Endothelial cell of umbilical vein (primary cell): ENCODE data around the gene ZG16.

Source experiments
- CTCF ChIP-seq, 2 donors: IDR thresholded peaks; 1 replicate in 1 of 2; 2 replicates in 1 of 2; pipeline ENCODE4 v1.5.1; 2011; ENCODE audit warnings: low read length in 2 of 2, mild to moderate bottlenecking in 2 of 2, moderate library complexity in 2 of 2, control low read depth in 1 of 2, inconsistent platforms in 1 of 2, low read depth in 1 of 2; ENCODE audit not compliant: insufficient read depth in 1 of 2; ENCODE audit errors: extremely low read depth in 1 of 2
- EZH2 ChIP-seq: IDR thresholded peaks from 2 replicates; pipeline ENCODE4 v1.6.1; 2012; ENCODE audit warnings: borderline replicate concordance, low read depth, mild to moderate bottlenecking, moderate library complexity, low read length, inconsistent platforms; ENCODE audit not compliant: severe bottlenecking
- JUN ChIP-seq: IDR thresholded peaks from 2 replicates; pipeline ENCODE4 v1.6.1; 2011; ENCODE audit warnings: borderline replicate concordance, low read depth; ENCODE audit not compliant: insufficient read length, insufficient read depth
- MAX ChIP-seq: IDR thresholded peaks from 2 replicates; pipeline ENCODE4 v1.6.1; 2011; ENCODE audit not compliant: insufficient read depth, insufficient read length
- MYC ChIP-seq: IDR thresholded peaks from one replicate; pipeline ENCODE4 v1.6.1; 2011; ENCODE audit warnings: mild to moderate bottlenecking, low read depth, low read length
- POLR2A ChIP-seq: IDR thresholded peaks from 2 replicates; pipeline ENCODE4 v1.6.1; 2012; ENCODE audit warnings: low read depth, mild to moderate bottlenecking, control low read depth, low read length
- POLR2AphosphoS5 ChIP-seq: IDR thresholded peaks from 2 replicates; pipeline ENCODE4 v1.6.1; 2012; ENCODE audit warnings: low read depth, mild to moderate bottlenecking, control low read depth, low read length, moderate library complexity; ENCODE audit not compliant: insufficient read depth

DNA sequence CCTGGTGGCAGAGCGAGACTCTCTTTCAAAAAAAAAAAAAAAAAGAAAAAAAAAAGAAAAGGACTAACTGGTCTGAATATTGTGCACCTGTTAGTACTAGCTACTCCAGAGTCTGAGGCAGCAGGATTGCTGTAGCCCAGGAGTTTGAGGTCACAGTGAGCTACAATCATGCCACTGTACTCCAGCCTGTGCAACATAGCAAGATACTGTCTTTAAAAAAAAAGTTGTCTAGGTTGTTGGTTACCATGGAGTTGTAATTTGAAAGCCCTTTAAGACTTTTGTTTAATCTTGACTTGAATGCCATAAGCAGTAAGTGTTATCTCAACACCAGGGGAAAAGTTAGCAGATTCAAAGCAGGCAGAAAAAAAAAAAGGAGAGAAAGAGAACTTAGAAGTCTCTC is 21.4 kb upstream of the ZG16 start:
- TF ChIP-seq CTCF (IDR thresholded peaks at IDR 0.05; ENCODE audit: extremely low read depth in 1 of 2, insufficient read depth in 1 of 2, low read depth in 1 of 2, low read length in 2 of 2) (no peak), JUN (no peak), EZH2 (no peak), POLR2A (no peak), POLR2AphosphoS5 (no peak), MAX (no peak), MYC (no peak)
